GM19043 (cell line): ENCODE results near the gene ARID5B.
A peak's percentile ranks its signal among the peaks of the same experiment; 100 is the strongest.

ENCODE experiments used
- ATAC-seq: cut with Tn5 transposase; IDR thresholded peaks from one replicate; pipeline ENCODE4 v1.9.1; 2021; ENCODE audit warnings: low read depth; ENCODE audit not compliant: unreplicated experiment

Gene ARID5B

DNA sequence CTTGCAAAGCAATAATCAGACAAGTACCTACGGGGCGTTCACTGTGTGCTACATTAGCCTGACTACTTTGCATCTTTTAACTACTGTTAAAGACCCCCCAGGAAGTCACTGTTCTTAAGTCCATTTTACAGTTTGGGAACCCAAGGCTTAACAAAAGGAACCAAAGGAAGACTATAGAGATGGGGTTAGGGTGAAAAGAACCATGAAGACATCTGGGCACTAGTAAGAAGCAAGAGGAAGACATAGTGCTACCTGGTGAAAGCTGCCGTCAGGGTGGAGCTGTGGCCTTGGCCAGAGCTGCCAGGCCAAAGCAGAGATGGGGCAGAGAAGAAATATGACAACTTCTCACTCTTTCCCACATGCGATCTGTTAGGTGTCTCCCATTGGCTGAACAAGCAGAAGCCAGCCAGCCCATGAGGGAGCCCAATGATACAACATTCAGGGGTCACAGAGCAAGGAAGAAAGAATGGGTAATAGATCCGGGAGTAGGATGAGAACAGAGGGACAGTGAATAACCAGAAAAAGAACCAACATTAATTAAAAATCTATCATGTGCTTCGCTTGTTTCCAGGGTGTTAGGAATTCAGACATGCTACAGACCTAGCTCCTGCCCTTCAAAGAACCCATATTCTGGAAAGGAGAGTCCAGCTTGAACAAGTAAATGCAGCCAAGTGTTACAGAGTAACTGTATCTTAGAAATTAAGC is 85.4 kb downstream of the ARID5B start:
- ATAC-seq = no peak

DNA sequence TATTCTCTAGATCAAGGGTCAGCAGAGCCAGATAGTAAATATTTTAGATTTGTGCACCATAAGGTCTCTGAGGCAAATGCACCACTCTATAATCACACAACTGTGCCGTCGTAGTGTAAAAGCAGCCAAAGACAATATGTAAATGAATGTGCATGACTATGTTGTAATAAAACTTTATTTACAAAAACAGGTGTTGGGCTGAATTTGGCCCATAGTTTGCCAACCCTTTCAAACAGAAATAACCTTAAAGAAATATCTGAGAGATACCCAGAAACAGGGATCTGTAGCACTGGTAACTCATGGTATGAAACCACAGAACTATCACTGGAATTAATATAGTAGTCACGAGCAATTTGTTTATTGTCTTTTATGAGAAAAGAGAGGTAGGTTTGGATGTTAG is 86.0 kb downstream of the ARID5B start:
- ATAC-seq = peak; percentile 9

DNA sequence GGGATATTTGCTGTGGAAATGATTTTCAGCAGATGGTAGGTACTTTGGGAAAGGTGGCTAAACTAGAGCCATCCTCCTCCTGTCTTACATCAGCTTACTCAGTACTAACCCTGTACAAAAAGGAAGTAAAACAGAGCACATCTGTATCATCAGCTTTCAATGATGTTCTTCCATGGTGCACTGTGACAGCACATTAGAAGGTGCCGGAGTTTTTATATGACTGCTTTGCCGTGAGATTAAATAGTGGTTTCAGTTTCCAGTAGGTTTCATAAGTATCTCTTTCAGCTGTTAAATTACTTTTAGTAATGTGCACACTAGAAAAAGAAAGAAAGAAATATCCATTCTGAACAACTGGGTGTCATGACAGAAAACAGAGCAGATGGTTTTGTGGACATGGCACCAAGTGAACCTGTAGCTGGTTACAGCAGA is 86.5 kb downstream of the ARID5B start:
- ATAC-seq = peak; percentile 98

DNA sequence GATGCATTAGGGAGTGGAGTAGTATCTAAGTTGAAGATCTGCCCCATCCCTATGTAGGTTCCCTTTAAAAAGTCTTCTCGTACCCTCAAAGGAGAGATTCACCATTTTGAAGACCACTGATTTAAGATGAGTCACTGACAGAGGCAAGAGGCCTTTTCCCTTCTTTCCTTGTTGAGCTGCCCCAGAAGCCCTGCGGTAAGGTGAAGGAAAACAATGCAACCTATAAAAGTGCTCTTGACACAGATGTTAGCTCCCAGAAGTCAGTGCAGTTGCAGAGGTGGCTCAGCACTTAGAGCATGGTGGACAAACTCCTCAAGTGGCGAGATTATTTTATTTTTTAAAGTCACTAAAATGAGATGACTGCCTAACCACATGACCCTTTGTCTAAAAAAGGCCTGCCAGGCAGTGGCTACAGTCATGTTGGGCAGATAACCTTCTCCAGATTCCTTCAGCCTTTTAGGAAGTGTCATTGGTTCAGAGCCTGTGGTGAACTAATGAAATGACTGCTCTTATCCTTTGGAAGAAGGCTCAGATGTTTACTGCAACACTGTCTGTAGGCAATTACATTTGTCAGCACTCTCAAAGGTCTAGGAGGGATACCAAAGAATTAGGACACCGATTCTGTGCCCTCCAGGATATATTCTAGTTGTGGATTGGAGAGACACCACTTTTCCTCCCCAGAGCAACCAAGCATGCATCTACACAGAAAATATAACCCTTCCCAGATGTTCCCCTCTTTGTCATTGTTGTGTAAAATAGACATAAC is 88.7 kb downstream of the ARID5B start:
- no peak for ATAC-seq

DNA sequence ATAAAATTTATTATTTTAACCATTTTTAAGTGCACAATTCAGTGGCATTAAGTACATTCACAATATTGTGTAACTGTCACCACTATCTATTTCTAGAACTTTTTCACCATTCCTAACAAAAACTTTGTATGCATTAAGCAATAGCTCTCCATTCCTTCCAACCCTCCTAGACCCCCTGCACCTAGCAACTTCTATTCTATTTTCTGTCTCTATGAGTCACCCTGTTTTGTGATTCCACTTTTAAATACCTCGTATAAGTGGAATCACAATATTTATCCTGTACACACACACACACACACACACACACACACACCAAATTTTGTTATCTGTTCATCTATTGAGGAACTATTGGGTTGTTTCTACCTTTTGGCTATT is 89.2 kb downstream of the ARID5B start:
- ATAC-seq = no peak

DNA sequence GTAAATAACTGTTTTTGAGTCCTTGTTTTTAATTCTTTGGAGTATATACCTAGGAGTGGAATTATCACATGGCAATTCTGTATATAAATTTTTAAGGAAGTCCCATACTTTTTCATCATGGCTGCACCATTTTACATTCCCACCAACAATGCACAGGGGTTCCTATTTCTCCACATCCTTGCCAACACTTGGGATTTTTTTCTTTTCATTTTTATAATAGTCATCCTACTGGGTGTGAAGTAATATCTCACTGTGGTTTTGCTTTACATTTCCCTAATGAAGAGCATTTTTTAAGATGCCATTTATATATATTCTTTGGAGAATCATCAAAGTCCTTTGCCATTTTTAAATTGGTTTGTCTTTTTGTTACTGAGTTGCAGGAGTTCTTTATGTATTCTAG is 89.7 kb downstream of the ARID5B start:
- no peak for ATAC-seq

DNA sequence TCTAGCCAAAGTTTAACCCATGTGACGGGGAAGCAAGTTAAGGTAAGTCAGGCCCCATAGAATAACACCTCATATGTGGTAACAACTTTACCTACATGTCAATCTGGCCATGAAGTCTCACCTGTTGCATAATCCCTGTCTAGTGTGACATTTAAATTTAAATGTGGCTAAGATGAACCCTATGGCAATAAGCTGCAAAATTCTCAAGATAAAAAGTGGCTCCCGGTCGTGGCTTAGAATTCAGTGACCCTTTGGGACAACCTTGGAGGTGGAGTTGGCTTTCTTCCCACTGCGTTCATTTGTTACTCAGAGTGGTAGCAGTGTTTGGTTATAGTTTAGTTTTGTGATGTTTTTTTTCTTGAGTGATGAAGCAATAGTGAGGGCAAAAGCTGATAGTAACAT is 90.6 kb downstream of the ARID5B start:
- ATAC-seq = no peak

DNA sequence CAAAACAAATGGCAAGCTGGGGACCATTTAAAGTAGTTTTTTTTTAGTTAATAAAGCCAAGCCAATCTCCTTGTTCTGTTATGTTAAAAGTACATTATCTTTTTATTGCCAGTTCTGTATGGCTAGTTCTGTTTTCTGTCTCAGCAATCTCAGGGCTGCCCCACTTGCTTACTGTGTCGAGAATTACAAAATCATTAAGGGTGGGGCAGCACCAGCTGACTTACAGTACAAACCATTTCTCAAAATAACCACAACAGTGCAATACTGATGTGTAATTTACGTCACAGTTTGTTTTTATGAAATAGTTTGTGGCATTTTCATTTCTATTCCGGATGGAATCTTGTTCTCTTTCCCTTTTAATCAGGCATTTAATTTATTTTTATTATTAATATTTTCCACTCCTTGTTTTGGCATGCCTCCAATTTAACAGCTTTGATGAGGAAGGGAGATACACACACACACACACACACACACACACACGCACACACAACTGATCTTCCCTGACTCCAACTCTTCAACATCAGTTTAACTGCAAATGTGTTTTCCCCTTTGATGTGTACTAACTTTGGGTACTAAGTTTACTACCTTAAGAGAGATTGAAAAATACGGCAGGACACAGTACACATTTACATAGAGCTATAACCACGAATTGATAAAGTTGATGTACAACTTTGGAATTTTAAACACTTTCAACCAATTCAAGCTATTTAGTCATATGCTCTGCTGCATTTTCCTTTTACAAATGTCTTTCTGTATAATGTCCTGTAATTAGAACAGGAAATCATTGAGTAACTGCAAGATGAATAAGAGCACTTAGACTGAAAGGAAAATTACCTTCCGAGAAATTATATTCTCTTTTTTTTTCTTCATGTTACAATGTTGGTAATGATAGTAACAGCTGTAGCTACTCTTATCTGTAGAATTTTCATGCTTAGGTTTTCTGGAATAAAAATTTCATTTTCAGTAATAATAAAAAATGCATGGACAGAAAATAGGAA is 91.5 kb downstream of the ARID5B start:
- ATAC-seq = peak; percentile 35

DNA sequence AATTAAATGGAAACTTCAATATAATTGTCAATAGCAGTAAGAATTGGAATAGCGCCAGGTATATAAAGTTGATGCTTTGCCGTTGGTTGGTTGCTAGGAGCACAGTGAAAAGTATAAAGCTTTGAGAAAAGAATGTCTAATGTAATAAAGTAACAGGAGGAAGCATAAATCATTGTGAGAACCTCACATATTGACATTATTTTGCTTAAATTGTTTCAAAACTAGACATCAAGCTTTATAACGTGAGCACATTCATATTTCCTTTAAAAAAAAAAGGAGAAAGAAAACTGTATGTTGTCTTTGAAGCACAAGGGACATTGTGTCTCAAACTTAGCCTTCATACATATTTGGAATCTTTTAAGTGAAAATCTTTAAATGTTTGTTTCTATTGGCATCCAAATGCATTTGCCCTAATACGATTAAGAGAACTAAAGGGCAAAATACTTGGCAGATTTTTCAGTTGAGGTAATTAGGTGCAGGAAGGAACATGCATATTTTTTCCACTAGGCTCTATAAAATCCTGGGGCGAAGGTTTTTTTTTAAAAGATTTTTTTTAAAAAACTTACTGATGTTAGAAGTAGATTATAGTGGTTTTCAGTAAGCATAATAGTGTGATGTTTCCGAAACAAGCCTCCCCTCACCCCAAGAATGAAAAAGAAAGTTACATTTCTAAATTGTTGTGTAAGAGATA is 92.4 kb downstream of the ARID5B start:
- no peak for ATAC-seq

DNA sequence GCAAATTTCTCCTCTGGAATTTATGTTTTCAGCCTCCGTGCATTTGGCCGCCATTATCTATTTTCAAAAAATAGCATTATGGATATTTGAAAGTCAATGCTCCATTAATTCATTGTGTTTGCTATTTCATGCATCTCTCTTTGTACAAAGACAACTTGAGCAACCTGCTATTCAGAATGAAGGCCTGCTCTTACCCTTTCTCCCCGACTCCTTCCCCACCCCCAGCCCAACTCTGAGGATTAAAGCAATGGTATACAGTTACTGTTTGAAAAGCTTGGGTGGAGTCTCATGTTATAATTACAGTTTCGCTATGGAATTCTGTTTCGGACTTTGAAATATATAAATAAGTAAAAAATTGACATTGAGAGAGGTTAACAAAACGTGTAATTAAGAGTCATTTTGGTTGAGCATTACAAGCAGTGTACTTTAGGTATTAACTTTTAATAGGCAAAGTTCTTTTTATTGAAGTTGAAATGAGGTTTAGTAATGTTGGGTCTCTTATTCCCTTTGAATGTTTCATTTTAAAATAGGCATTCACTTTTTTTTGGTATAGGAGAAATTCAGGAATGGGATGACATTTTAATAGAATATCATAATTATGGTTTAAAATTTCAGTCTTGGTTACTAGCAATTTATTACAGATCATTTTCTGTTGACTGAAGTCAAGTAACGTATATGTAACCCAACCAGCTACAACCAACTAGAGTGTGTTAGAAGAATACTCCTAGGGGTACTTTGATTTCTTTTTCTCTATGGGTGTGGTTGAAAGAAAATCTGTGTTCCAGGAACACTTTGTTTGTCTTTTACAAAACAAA is 93.1 kb downstream of the ARID5B start:
- ATAC-seq = no peak

DNA sequence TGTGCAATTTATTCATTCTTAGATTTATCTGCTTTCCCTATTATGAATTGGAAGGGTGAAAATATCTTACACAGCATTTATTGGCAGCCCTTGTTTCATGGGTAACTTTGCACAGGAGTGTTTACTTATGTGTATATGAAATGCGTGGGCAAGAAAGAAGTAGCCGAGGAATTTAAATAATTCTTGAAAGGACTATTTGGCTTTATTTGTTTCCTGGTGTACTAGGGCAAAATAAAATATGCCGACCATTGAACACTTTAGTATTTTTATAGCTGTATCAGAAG is 93.7 kb downstream of the ARID5B start:
- no peak for ATAC-seq

DNA sequence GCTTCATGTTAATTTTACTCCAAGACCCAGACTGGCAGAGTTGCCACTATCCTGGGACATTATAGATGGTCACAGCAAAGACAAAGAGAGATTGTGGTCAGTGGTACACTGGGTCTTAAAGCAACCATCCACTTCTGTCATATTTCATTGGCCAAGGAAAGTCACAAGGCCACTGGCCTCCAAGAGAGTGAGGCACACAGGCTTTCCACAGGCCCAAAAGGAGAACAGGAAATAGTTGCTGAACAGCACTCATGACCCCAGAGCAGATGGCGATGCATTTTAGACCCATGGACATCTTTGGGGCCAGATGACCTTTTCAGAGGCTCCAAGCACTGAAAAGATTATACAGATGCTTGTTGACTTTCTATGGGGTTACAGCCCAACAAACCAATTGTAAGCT is 97.4 kb downstream of the ARID5B start:
- ATAC-seq = no peak

DNA sequence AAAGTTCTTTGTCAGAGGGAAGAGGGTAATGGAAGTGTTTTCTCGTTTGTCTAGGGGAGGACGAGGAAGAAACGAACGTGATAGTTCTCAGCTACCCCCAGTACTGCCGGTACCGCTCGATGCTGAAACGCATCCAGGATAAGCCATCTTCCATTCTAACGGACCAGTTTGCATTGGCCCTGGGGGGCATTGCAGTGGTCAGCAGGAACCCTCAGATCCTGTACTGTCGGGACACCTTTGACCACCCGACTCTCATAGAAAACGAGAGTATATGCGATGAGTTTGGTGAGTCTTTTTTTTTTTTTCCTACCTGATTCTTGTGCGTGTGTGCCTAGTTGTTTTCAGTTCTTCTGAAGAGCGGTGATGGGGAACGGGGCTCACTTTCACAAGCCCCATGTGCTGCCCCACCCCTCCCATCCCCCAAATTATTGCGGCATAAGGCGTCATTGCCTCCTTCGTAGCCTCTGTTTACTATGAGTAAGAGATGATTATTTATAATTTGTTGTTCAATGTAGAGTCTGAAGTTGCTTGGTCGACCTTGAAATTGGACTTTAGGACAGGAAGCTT is 98.6 kb downstream of the ARID5B start:
- peak; percentile 78 for ATAC-seq

DNA sequence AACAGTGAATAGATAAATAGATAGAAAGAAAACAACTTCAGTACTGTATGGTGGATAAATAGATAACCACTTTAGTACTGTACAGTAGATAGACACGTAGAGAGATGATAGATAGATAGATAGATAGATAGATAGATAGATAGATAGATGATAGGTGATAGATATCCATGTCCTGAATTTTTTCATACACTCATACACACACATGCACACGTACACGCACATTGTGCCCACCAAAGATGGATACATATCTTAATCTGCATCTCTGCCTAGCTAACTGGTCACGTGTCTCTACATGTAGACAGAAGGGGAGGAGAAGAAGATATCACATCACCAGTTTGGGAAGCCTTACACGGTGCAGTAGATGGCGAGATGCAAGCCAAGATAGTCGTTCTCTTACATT is 99.2 kb downstream of the ARID5B start:
- ATAC-seq = no peak

DNA sequence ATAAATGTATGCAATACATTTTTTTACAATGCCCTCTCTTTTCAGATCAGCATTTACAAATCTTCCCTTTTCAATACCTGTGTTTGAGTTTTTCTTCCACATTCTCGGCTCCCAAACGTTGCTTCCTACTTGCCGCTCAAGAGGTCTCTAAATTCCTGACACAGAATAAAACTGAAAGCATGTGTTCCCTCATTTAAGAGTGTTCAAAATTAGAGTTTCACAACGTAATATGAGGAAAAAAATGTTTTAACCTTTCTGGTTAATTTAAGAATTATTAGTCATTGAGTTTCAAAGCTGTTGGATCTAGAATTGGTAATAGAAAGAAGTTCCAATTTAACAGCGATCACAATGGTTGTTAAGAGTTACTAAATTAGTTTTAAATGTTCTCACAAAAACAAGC is 100.4 kb downstream of the ARID5B start:
- ATAC-seq = no peak

DNA sequence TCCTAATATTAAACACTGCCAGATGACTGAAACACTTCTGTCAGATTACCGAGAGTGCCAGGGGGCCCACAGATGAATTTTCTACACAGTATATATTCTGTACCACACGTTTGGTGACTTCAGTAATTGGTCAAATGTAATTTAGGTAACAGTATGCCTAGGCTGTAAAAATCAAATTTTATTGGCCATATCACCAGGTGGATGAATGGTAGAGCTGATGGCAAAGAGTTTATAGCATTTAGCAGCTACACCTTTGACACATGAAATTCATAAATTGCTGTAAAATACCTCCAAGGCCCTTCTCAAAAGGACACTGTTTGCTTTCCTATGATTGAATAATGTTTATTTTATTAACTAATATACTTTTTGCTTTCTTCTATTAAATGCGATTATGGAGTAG is 101.3 kb downstream of the ARID5B start:
- ATAC-seq = no peak

DNA sequence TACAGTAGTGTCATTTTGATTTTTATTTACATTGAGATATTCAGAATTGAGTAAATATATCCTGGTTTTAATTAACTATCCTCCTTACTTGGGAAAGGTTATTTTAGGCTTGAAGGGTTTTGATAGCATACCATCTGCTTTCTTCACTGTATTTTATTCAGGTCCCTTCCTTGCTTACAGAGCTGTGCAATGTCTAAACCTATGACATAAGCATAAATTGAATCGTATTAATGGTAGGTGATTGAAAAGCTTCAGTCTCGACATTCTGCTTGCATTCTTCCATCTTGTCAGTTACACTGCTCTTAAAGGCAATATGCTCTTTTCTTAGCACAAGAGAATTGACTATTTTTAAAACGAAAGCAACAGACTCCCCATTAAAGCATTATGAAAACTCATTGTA is 102.5 kb downstream of the ARID5B start:
- no peak for ATAC-seq

DNA sequence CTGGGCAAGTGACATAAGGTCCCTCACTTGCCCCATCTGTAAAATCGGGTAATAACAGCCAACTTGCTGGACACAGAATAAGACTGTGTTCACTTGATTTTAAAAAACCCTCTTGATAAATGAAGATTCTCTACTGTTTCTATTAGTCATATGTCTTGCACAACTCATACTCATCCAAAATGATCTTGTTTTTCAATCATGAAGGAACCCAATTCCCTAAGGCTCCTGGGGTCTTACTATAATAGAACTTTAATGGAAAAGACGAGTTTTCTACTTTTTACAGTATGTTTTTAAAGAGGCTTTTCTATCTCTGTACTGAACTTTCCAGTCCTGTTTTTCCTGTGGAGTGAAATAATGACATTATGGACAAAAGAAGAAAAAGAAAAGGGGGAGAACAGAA is 103.8 kb downstream of the ARID5B start:
- ATAC-seq = no peak

DNA sequence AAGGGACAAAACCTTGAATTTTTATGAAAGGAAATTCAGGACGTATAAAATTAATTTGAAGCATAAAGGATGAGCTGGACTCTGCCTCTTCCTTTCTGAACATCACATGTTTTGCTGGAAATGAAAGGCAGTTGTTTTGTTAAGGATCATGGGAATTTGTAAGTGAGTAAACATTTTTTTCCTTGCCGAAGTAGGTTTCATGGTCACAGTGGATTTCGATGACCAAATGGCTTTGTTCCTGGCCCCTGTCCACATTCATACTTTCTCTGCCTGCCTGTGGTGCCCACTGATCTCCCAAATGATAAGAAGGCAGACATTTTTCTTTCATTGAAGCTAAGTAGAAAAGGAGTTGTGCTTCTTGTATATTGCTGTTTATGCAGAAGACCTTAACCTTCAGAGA is 104.2 kb downstream of the ARID5B start:
- no peak for ATAC-seq

DNA sequence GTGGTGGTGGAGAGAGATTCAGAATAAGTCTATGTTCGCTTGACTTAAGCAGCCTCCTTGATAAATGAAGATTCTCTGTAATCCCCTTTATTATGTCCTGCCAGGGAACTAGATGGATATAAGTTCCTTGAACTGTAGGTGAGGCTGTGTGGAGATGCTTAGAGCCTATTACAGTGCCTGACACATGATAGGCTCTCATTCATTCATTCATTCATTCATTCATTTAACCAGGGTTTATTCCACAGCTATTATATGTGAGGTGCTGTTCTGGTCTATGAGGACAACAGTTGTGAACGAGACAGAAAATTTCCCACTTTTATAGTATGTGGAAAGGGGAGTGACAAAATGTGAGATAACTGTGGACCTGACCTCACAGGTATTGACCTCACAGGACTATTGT is 105.6 kb downstream of the ARID5B start:
- no peak for ATAC-seq
